Right atrium auricular region (tissue), 2 donors: ENCODE data around the gene NUCB2. TPM values are rescaled to one million over a fixed set of nuclear protein-coding genes. Genes with fewer than 3 reads are reported as not detected.
"Not testable (repeated sequence)": the region's sequence is repeated elsewhere in the genome, so short reads cannot be mapped to it uniquely, and the experiment has no call there.

Experiments
- DNase-seq: peaks from one replicate; pipeline ENCODE4 v3.0.0-alpha.2; 2019; ENCODE audit warnings: low spot score
- H3K27ac ChIP-seq, 2 donors: fragments of 200-600 bp; sonication (generic); 1 replicate in 1 of 2; 2 replicates in 1 of 2; pipeline ENCODE4 v1.5.1; 2016 to 2019
- H3K27me3 ChIP-seq, 2 donors: fragments of 200-600 bp; sonication (generic); one replicate each; pipeline versions ENCODE4 v1.5.1 to v1.6.0; 2017 to 2019
- H3K36me3 ChIP-seq: fragments of 200-600 bp; sonication (generic); one replicate; pipeline ENCODE4 v1.5.1; 2016
- H3K4me1 ChIP-seq, 2 donors: fragments of 200-600 bp; sonication (generic); one replicate each; pipeline versions ENCODE4 v1.5.1 to v1.6.0; 2017 to 2019
- H3K4me3 ChIP-seq, 2 donors: fragments of 200-600 bp; sonication (generic); 1 replicate in 1 of 2; 2 replicates in 1 of 2; pipeline ENCODE4 v1.5.1; 2017 to 2019; ENCODE audit warnings: mild to moderate bottlenecking in 1 of 2, moderate library complexity in 1 of 2
- H3K9me3 ChIP-seq, 2 donors: fragments of 200-600 bp; sonication (generic); one replicate each; pipeline ENCODE4 v1.5.1; 2019
- total RNA-seq, 2 donors: library from RNA; depleted of rRNA; stranded (reverse); fragments of >200 nt; gene quantifications; one replicate each; pipeline ENCODE4 v1.1.0, GENCODE V29; 2016
- TF ChIP-seq, protein P1 (sequence below), 2 donors: fragments of 200-600 bp; sonication (generic); IDR thresholded peaks; one replicate each; pipeline ENCODE4 v1.5.1; 2019; ENCODE audit warnings: antibody characterized with exemption in 2 of 2

The NUCB2 gene
- total RNA-seq, result 10 to 100 TPM; 61.6 to 85.7 TPM

DNA sequence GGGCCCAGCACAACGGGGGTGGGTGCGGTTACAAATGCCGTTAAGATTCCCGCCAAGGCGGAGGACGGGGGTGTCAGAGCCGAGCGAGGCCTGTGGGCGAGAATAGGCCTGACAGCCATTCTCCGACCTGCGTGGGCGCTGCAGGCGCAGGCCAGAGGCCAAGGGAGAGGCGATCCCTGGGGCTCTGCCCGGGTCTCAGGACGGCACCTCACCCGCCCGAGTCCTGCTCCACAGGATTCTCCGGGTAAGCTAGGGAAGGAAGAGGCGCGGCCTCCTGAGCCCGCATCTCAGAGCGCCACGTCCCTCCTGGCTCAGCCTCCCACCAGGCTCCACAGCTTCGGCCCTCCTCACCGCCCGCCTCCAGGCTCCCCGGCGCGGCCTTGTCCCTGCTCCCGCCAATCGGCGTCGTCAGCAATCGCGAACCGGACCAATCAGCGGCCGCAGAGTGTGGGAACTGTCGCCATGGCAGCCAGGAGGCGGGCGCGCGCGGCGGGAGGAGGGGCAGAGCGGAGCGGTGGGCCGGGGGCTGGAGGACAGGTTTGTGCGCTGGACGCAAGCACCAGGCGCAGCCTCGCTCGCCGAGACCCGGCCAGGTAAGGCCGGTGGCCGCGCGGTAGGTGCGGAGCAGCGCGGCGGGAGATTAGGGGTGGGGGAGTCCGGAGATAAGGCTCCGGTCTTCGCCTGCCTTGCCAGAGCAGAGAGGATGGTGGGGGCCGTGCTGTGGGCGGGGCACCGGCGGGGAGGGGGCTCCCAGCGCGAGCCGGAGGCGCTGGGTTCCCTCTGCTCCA is at the start of gene NUCB2:
Gene NUCB2, plus strand, starts transcription at position 504 of the 788 bp plus-strand sequence. CDS start 18,585 bp downstream, outside the sequence.
- no peaks in the 10 kb centered on the region for H3K9me3 ChIP-seq
- no peaks in the 10 kb centered on the region for H3K27me3 ChIP-seq
- H3K27ac ChIP-seq, result peak within 1 kb of the TSS; percentile 92 to 94
- DNase-seq, result peak; percentile 96
- peak within 1 kb of the TSS; percentile 87 to 97 for H3K4me3 ChIP-seq
- H3K36me3 ChIP-seq, result no peaks in the 10 kb centered on the region
- H3K4me1 ChIP-seq, result peaks cover 0 to 23% of the 10 kb centered on the region in 2 donors
- TF ChIP-seq, protein P1, sequence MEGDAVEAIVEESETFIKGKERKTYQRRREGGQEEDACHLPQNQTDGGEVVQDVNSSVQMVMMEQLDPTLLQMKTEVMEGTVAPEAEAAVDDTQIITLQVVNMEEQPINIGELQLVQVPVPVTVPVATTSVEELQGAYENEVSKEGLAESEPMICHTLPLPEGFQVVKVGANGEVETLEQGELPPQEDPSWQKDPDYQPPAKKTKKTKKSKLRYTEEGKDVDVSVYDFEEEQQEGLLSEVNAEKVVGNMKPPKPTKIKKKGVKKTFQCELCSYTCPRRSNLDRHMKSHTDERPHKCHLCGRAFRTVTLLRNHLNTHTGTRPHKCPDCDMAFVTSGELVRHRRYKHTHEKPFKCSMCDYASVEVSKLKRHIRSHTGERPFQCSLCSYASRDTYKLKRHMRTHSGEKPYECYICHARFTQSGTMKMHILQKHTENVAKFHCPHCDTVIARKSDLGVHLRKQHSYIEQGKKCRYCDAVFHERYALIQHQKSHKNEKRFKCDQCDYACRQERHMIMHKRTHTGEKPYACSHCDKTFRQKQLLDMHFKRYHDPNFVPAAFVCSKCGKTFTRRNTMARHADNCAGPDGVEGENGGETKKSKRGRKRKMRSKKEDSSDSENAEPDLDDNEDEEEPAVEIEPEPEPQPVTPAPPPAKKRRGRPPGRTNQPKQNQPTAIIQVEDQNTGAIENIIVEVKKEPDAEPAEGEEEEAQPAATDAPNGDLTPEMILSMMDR (IDR thresholded peaks at IDR 0.05), result no peak

DNA sequence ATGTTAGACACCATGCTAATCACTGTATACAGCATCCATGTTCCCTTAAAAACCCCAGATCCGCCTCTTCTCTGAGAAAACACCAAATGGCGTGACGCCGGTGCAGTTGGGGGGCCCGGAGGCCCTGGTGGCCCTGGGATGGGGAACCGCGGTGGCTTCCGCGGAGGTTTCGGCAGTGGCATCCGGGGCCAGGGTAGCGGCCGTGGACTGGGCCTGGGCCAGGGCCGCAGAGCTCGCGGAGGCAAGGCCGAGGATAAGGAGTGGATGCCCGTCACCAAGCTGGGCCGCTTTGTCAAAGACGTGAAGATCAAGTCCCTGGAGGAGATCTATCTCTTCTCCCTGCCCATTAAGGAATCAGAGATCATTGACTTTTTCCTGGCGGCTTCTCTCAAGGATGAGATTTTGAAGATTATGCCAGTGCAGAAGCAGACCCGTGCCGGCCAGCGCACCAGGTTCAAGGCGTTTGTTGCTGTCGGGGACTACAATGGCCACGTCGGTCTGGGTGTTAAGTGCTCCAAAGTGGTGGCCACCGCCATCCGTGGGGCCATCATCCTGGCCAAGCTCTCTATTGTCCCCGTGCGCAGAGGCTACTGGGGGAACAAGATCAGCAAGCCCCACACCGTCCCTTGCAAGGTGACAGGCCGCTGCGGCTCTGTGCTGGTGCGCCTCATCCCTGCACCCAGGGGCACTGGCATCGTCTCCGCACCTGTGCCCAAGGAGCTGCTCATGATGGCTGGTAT is 48.2 kb upstream of the NUCB2 start:
- H3K4me1 ChIP-seq, H3K27ac ChIP-seq, H3K27me3 ChIP-seq, H3K36me3 ChIP-seq, DNase-seq, H3K4me3 ChIP-seq, H3K9me3 ChIP-seq: not testable (repeated sequence)

DNA sequence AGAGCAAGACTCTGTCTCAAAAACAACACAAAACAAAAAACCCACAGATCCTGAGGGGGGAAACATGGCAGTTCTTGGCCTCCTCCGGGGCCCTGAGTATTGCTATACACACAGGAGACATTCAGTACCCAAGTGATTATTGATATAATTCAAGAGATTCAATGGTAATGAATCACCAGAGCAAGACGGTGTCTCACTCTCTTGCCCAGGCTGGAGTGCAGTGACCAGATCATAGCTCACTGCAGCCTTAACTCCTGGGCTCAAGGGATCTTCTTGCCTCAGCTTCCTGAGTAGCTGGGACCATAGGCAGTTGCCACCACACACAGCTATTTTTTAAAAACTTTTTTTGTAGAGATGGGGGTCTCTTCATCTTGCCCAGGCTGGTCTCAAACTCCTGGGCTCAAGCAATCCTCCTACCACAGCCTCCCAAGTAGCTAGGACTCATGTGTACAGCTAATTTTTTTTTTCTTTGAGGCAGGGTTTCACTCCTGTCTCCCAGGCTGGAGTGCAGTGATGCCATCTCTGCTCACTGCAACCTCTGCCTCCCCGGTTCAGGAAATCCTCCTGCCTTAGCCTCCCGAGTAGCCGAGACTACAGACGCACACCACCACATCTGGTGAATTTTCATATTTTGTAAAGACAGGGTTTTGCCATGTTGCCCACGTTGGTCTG is 46.9 kb upstream of the NUCB2 start:
- Histone ChIP-seq H3K9me3 (no peaks in the 10 kb centered on the region), H3K4me3 (no peak overlapping the region), H3K36me3 (no peaks in the 10 kb centered on the region), H3K27ac (no peak overlapping the region), H3K4me1 (no peaks in the 10 kb centered on the region), H3K27me3 (no peaks in the 10 kb centered on the region)
- DNase-seq, result no peak
- TF ChIP-seq, protein P1 (IDR thresholded peaks at IDR 0.05), result no peak

DNA sequence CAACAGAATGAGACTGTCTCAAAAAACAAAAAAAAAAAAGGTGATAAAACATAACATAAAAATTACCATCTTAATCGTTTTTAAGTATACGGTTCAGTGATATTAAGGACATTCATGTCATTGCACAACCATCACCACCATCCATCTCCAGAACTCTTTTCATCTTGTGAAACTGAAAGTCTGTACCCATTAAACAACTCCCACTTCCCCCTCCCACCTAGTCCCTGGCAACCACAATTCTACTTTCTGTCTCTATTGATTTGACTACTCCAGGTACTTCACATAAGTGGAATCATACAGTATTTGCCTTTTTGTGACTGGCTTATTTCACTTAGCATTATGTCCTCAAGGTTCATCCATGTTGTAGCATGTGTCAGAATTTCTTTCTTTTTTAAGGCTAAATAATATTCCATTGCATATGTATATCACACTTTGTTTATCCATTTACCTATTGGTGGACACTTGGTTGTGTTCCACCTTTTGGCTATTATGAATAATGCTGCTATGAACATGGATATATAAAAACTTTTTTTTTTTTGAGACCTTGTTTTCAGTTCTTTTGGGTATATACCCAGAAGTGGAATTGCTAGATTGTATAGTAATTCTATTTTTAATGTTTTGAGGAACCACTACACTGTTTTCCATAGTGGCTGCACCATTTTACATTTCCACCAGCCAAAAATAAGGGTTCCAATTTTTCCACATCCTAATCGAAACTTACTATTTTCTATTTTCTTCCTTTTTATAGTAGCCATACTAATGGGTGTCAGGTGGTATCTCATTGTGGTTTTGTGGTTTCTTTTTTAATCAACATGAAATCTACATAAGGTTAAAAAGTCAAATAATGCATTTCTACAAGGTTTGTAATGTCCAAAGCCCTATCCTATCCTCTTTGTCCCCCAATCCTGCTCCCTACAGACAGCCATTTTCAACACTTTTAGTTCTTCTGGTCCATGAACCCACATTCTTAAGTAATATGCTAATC is 45.4 kb upstream of the NUCB2 start:
- H3K4me1 ChIP-seq, result no peaks in the 10 kb centered on the region
- no peak for DNase-seq
- H3K36me3 ChIP-seq, result no peaks in the 10 kb centered on the region
- TF ChIP-seq, protein P1 (IDR thresholded peaks at IDR 0.05), result no peak
- H3K27ac ChIP-seq, result no peak overlapping the region
- no peaks in the 10 kb centered on the region for H3K27me3 ChIP-seq
- no peak overlapping the region for H3K4me3 ChIP-seq
- H3K9me3 ChIP-seq, result no peaks in the 10 kb centered on the region

DNA sequence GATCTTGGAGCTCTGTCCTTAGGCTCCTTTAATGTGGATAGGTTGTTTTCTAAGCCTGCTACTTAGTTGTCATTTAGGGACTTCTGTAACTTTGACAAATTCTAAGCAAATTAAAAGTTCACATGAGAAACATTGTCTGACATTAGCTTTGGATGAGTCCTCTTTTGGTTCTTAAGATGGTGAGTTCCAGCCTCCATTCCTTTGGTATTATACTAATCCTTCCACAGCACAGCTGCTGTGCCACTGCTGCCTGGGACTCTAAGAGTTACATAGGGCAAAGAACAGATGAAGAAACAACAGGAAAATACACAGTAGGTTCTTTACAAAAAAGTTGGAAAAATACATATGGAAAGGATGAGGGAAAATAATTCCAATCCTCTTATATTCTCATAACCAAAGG is 43.4 kb upstream of the NUCB2 start:
- Histone ChIP-seq H3K27ac (no peak overlapping the region), H3K36me3 (no peaks in the 10 kb centered on the region), H3K4me1 (no peaks in the 10 kb centered on the region), H3K9me3 (no peaks in the 10 kb centered on the region), H3K27me3 (no peaks in the 10 kb centered on the region), H3K4me3 (no peak overlapping the region)
- DNase-seq, result no peak
- TF ChIP-seq, protein P1 (IDR thresholded peaks at IDR 0.05), result no peak
